Measurements from ENCODE around the gene TNFRSF13B.

- TF ChIP-seq CTCF (IDR thresholded peaks at IDR 0.05) (no peak), POLR2A (IDR thresholded peaks at IDR 0.05) (no peak)
Measured at GRCh38 chr17:16917671-16918394, 54.1 kb downstream of the TNFRSF13B start.
